T follicular helper cell (primary cell): ENCODE data around the gene CLMN.
"Not testable (repeated sequence)": the region's sequence is repeated elsewhere in the genome, so short reads cannot be mapped to it uniquely, and the experiment has no call there.

ENCODE experiments used
- DNase-seq: peaks from one replicate; pipeline ENCODE4 v3.0.0-alpha.2; 2020; ENCODE audit warnings: low read depth

The CLMN gene

DNA sequence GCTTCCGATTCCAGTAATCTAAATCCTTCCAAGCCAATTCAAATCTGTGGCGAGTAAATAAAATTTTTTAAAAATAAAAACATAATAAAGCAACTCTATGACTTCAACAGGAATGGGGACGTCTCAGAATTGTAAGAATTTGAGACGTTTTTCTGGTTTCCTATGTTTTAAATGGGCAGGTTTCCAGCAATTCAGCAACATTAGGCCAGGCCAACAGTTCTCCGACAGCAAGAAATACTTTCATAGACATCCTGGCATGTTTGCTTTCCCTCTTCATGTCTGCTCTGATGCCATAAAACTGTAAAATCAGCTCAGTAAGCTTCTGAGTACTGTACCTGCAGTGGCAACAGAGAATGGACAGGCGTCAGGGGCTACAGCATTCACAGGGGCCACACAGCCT lies 126.6 kb downstream of the CLMN start:
- no peak for DNase-seq

DNA sequence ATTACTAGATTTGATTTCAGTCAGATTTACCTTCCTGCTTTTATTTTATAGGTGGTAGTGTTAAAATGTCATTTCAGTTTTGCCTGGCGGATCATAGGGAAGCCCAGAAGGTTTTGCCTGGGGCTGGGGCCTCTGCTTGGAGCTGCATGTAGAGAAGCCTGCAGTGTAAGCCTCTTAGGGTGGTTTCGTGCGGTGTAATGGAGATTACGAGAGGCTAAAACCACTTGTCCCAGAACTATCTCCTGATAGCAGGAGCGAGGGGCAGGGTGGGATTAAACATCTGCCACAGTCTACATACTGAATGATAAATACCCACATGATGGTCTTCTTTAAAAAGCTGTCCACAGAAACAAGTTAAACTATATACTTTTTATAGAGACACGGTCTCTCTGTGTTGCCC lies 127.4 kb downstream of the CLMN start:
- DNase-seq: no peak

DNA sequence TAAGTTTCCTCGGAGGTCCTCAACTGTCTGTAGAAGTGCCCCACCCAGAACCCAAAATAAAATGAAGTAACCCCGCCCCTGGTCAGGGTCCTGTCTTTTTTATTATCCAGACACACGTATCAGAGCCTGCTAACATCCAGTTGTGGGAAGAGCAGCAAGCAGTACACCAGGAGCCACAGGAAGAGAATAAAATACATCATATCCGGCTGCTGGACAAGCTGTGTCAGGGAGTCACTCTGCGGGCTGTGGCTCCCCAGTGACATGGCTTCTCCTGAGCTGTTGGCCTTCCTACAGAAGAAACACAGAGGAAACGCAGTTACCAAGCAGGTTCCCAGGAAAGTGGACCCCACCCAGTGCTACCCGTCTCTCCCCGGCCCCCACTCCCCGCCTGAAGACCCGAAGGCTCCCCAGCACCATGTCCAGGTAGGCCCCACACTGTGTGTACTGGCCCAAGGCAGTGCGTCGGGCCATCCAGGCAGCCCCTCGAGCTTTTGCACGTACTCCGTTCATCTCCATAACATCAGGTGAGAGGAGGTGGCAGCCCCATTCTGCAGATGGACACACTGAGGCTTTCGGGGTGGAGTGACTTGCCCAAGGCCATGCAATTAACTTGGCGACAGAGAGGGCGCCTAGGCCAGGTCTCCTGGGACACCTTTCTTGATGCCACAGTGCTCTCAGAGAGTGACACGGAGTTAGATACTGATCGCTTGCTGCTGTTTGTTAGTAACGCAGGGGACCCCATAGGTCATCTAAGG lies 128.1 kb downstream of the CLMN start:
- DNase-seq: no peak

DNA sequence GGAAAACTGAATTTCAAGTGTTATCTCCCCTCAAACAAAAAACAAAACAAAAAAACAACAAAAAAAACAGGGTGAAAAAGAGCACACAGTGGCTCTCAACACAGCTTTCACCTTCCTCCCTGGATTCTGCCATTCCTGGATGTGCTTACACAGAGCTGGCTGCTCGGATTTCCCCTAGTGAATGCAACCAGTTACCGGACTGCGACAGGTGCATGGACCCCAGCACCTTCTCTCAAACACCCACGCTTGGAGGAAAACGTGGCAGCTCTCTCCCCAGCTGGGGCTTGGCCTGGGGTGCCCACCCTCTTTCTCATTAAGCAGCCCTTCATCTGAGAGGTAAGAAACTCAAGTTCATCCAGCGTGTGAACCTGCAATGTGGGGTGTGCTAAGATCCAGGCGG lies 128.9 kb downstream of the CLMN start:
- no peak for DNase-seq

DNA sequence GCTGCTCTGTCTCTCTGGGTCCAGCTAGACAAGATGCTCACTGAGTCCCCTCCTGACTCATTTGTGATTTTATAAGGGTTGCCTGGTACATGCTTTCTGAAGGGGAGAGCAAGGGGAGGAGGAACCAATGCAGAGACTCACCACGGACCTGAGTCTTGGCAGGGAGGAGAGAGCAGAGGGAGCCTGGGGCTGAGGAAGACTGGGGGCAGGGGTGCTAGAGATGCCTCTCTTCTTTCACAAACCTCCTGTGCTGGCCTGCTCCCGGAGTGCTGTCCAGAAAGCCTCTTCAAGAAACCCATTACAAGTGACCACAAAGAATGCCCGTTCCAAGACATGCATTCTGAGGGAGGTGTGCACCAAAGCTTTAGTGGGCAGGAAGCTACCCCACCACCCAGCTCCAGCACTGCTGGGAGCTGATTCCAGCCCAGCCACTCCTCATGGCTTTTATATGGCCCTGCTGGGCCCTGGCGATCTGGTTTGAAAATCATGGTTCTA lies 129.3 kb downstream of the CLMN start:
- no peak for DNase-seq

DNA sequence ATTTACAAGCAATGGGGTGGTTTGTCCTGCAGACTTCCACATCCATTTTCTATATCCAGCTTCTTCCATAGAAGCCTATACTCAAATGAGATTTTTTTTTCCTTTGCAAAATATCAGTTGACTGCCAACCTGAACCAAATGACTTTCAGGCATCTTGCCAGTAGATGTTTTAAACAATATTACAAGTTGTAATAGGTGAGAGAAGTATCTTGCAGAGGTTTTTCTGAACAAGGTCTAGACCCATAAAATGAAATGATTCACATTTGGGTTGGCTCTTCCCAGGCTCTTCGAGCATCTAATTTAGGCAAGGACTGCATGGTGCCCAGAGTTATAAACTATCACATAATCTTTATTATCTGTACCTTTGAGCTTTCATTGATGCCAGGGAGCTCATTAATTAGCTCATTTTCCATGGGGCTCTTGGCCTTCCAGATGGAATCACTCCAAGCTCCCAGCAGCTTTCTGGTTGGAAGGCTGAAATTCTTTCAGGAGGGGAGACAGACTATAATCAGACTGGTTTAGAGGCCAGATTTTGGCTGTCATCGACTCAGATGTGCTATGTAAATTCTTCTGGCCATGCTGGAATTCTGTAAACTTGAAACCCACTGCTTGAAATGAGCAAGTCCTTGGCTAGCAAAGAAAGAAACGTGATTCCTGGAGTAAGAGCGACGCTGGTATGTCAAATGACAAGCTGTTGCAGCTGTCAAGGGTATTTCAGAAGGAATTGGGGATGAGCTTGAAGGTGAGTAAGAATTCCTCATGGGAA lies 130.2 kb downstream of the CLMN start:
- DNase-seq: no peak

DNA sequence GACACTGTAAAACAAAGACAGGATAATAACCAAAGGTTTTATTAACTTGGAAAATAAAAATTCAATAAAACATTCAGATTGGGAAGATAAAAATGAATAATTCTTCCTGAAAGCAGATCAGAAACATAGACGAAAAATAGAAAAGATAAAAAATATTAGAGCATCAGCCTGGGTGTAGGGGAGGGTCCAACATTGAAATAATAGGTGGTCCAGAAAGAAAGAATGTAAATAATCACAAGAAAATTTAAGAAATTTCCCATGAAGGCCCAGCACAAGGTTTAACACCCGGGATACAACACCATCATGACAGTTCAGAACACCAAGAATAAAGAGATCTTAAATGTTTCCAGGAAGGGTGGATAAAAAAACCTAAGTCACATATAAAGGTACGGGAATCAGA lies 131.3 kb downstream of the CLMN start:
- DNase-seq: no peak

DNA sequence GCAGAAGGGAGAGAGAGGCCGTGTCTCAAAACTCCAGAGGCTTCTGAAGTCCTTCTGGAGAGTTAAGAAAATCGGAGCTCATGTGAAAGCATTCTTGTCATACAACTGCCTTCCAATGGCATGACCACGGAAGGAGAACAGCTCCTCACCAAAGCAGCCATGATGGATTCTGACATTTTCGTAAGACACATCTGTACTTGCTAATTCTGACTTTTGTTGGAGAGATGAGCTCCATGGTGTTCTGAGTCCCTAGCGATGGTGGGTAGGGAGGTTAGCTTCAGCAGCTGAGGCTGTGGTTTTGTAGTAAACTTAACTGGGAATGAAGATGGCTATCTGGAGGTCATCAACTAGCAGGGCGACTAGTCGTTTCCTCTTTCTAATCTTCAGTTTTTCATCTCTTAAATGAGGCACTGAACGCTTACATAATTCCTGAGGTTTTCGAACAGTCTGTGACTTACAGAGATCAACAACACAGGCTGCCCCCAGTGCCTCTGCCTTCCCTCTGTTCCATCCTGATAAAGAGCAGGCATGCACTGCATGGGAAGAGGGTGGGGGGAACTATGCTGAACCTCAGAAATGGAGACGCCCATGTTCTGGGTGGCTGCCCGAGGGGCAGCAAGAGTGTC lies 133.8 kb downstream of the CLMN start:
- no peak for DNase-seq

DNA sequence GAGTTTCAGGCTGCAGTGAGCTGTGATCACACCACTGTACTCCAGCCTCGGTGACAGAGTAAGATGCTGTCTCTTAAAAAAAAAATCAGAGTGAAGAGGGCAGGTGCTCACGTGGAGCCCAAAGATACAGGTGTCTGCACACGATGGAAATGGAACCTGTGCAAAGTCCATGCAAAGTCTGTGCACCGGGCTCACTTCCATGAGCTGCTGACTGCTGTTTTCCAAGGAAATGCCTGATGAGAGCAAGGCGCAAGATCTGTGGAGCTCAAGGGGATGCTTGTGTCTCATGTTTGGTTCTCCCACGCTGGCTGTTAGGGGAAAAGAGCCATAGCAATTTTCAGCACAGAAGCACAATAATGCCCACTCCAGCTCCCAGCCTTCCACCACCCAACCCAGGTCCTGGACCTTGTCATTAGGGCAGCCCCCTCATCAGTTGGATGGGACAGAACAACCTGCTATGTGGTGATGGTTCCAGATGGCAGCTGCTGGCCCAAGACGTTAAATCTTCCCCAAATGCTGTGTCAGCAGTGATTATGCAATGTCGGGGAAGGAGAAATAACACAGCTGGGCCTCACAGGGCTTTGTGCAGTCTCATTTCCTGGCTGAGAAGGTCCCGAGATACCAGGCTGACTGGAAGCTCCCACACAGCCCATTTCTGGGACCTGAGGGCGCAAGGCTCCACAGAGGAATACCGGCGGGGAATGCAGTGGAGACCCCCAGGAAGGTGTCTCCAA lies 134.5 kb downstream of the CLMN start:
- DNase-seq: no peak

DNA sequence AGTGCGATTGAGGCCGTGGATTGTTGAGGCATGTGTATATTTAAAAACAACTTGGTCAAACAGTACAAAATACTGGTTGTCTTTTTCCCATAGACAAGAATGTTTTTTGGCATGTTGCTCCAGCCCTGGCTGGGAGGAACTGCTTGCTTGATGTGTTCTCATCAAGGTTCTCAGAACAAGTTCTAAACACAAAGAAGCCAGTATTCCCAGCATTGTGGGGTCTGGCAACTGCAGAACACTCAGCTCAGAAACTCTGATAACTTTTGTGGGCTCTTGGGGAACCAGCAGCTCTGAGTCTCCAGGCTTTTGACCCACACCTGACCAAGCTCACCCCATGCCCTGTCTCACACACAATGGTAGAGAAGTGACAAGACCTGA lies 135.3 kb downstream of the CLMN start:
- DNase-seq: no peak

DNA sequence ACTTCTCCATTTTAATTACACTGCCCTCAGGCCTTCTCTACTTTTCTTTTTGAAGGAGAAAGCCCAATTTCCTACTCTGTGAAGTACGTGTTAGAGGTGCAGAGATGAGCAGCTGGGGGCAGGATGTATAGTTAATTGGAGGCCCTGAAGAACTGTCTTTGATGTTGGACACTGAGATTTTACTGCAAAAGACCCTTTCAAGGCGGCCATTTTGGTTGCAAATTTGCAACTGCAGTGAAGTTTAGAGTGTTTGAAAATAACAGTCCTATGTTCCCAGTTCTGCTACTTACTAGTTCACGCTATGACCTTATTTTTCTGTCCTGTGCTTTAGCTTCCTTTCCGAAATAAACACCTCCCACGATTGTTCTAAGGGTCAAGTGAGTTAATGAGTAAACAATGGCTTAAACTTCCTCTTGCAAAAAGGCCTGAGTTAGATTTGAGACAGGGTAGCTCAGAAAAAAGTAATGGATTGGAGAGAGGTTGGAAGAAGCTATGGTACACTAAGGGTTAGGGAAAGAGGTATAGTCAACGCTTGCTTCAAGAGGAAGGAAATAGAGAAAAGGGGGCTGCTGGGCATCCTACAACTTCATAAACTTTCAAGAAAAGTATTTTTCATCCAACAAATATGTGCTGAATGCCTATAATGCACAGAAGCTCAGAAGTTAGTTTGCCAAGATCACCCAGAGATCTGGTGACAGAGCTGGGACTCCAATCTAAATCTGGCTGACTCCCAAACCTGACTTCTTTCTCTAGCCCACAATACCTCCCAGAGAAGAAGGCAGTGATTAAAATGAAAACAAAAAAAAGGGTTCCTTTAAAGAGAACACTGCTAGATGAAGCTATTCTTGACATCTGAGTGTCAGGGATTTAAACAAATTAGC lies 135.9 kb downstream of the CLMN start:
- DNase-seq: no peak

DNA sequence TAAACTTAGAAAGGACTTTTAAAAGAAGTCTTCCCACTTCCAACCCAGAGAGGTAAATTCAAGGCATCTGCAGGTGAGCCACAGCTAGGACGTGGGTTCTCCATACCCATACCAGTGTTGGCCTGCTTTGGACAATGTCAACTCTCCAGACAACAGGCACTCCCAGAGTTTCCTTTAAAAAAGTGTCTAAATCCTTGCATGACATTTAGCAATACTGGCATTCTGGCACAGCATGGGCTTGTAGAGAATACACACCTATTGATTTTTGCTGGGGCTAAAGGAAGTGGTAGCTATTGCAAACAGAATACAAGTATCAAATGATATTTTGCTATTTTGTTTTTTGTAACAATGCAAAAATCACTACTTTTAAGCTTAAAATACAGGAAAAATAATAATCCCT lies 136.6 kb downstream of the CLMN start:
- no peak for DNase-seq

DNA sequence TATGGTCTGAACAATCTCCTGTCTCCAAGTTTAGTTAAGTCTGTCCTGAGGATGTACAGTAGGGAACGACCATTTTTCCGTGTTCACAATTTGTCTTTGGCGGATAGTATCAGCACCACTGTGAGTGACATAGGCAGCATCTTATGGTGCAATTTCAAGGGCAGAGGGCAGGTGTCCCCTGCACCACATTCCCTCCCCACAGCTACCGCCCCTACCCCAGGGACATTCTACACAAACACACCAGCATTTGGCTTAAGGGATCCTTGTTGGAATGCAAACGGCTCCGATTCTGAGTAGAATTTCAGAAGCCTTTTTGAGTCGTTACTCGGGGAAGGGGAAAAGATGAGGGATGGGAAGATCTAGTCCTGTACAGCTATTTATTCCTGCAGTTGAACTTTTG lies 137.3 kb downstream of the CLMN start:
- no peak for DNase-seq

DNA sequence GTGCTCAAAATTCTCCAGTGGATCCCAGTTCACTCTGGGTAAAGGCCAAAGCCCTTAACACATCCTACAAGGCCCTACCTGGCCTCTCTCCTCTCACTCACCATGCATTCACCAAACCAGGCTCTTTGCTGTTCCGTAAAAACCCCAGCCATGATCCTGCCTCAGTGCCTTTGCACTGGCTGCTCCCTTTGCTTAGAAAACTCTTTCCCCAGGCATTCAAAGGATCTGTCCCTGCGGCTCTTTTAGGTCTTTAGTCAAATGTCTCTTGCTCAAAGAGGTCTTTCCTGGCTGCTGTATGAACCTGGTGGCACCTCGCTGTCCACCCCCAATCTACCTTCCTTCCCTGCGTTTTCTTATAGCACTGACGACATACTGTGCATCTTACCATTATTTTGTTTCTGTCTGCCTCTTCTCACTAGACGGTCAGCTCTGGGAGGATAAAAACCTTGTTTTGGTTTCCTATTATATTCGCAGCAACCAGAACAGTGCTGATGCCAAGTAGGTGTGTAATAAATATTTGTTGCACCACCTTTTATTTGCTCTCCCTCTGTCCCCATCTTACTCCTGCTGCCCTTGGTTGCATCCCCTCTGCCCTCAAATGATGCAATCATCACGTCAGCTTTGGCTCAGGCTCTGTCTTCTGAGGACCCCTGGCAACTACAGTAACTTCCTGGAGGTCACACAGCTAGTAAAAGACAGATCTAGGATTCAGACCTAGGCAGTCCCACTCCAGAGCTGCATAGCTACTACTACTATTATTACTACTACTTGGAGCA lies 138.6 kb downstream of the CLMN start:
- DNase-seq: no peak

DNA sequence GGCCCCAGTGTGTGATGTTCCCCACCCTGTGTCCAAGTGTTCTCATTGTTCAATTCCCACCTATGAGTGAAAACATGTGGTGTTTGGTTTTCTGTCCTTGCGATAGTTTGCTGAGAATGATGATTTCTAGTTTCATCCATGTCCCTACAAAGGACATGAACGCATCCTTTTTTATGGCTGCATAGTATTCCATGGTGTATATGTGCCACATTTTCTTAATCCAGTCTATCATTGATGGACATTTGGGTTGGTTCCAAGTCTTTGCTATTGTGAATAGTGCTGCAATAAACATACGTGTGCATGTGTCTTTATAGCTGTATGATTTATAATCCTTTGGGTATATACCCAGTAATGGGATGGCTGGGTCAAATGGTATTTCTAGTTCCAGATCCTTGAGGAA lies 144.0 kb downstream of the CLMN start:
- DNase-seq: not testable (repeated sequence)

DNA sequence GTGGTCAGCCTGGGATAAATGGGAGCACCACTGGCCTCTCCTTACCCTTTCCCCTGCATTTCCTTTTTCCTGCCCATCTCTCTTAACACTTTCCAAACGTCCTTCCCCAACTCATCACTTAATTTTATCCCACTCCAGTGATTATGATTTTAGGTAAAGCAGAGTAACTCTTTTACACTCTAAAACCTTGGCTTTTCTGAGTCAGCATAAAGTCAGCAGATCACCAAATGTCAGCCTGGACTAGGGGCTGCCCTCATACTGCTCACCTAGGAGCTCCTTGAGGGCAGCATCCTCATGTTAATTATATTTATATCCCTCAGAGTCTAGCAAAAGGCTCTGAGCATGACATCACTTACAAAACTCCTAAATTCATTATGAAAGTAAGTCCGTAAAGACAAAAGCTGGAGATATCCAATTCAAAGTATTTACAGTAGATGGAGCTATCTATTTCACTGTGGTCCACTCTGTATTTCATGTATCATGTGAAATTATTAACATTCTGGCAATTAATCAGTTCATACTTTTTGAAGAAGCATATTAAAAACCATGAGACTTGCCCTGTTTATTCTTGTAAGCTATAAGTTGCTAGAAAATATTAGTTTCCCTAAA lies 145.4 kb downstream of the CLMN start:
- DNase-seq: no peak

DNA sequence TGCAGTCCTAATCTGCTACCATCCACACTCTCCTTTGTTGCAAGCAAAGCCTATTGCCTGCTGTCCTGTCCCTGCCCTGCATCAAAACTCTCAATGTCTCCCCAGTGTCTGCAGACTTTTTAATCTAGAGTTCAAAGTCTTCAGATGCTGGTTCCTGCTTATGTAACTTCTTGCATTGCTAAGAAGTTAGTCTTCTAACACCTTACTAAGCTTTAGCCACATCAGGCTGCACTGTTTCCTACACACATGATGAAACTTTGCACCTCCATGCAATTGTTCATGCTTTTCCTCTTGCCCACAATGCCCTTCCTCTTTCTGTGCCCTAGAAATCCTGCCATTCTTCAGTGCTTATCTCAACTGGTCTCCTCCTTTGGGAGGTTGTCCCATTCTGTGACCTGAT lies 146.2 kb downstream of the CLMN start:
- DNase-seq: no peak

DNA sequence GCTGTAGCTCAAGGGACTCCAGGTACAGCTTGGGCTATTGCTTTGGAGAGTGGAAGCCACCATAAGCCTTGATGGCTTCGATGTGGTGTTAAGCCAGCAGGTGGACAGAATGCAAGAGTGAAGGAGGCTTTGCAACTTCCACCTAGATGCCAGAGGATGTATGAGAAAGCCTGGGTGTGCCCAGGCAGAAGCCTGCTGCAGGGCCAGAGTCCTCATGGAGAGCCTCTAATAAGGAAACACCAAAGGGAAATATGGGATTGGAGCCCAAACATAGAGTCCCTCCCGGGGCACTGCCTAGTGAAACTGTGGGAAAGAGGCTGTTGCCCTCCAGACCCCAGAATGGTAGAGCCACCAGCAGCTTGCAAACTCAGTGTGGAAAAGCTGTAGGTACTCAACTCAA lies 152.5 kb downstream of the CLMN start:
- no peak for DNase-seq

DNA sequence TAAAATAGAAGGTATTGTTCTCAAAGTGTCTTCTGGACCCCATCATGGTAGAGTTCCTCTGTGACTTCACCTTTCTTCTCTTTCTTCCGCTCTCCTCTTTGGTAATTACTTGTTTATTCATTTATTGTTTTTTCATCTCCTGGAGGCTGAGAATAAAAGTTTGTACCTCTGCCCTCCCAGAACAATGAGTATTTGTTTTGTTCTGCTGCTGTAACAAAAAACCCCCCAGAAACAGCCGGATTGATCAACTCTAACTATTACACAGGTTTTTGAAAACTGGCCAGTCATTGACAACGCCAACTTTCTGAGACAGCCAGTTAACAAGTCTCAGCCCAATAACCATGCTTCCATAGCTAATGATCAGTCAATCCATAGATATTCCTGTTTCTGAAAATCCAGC lies 154.2 kb downstream of the CLMN start:
- no peak for DNase-seq

DNA sequence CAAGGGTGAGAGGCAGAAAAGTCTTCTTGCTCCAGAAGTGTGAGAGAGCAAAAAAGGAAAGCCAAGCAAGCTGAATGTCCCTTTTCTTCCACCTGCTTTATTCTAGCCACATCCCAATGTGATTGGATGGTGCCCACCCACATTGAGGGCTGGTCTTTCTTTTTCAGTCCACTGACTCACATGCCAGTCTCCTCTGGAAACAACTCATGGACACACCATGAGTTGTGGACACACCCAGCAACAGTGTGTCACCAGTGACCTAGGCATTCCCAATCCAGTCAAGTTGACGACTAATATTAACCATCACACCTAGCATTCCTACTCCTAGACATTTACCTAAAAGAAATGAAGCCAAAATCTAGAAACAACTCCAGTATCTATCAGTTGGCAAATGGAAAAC lies 155.2 kb downstream of the CLMN start:
- DNase-seq: no peak
